ENCODE results near the gene NMNAT3.
A peak's percentile ranks its signal among the peaks of the same experiment; 100 is the strongest.
"Not testable (repeated sequence)": the region's sequence is repeated elsewhere in the genome, so short reads cannot be mapped to it uniquely, and the experiment has no call there.

The NMNAT3 gene

GRCh38 chr3:139638518-139638917, 39.3 kb downstream of the NMNAT3 start:
- DNase-seq (ENCODE audit: low read depth, low spot score) = peak; percentile 6

- DNase-seq (ENCODE audit: low read depth, low spot score) = no peak
Observed at GRCh38 chr3:139636511-139636910, 41.3 kb downstream of the NMNAT3 start.

GRCh38 chr3:139634111-139634635, 43.6 kb downstream of the NMNAT3 start:
- DNase-seq (ENCODE audit: low read depth, low spot score) = no peak

- no peak for DNase-seq (ENCODE audit: low read depth, low spot score)
Observed at GRCh38 chr3:139633511-139633910, 44.3 kb downstream of the NMNAT3 start.

GRCh38 chr3:139630542-139630941, 47.2 kb downstream of the NMNAT3 start:
- DNase-seq (ENCODE audit: low read depth, low spot score) = peak; percentile 10

GRCh38 chr3:139629033-139629432, 48.7 kb downstream of the NMNAT3 start:
- peak; percentile 46 for DNase-seq (ENCODE audit: low read depth, low spot score)

GRCh38 chr3:139627759-139628158, 50.0 kb downstream of the NMNAT3 start:
- no peak for DNase-seq (ENCODE audit: low read depth, low spot score)

GRCh38 chr3:139620438-139620837, 57.3 kb downstream of the NMNAT3 start:
- DNase-seq (ENCODE audit: low read depth, low spot score) = no peak

GRCh38 chr3:139619484-139619883, 58.3 kb downstream of the NMNAT3 start:
- DNase-seq (ENCODE audit: low read depth, low spot score) = no peak

GRCh38 chr3:139617672-139618268, 60.0 kb downstream of the NMNAT3 start:
- DNase-seq (ENCODE audit: low read depth, low spot score) = no peak

- no peak for DNase-seq (ENCODE audit: low read depth, low spot score)
Observed at GRCh38 chr3:139611528-139611927, 66.2 kb downstream of the NMNAT3 start.

GRCh38 chr3:139610886-139611285, 66.9 kb downstream of the NMNAT3 start:
- DNase-seq (ENCODE audit: low read depth, low spot score) = no peak

- no peak for DNase-seq (ENCODE audit: low read depth, low spot score)
Observed at GRCh38 chr3:139608924-139609323, 68.8 kb downstream of the NMNAT3 start.

- DNase-seq (ENCODE audit: low read depth, low spot score) = no peak
Observed at GRCh38 chr3:139608108-139608380, 69.7 kb downstream of the NMNAT3 start.

- DNase-seq (ENCODE audit: low read depth, low spot score) = no peak
Observed at GRCh38 chr3:139607257-139608107, 70.3 kb downstream of the NMNAT3 start.

GRCh38 chr3:139602003-139602402, 75.8 kb downstream of the NMNAT3 start:
- no peak for DNase-seq (ENCODE audit: low read depth, low spot score)

GRCh38 chr3:139601191-139601961, 76.4 kb downstream of the NMNAT3 start:
- DNase-seq (ENCODE audit: low read depth, low spot score) = no peak

- no peak for DNase-seq (ENCODE audit: low read depth, low spot score)
Observed at GRCh38 chr3:139597947-139598346, 79.8 kb downstream of the NMNAT3 start.

GRCh38 chr3:139591186-139591585, 86.6 kb downstream of the NMNAT3 start:
- not testable (repeated sequence) for DNase-seq (ENCODE audit: low read depth, low spot score)

GRCh38 chr3:139588450-139588849, 89.3 kb downstream of the NMNAT3 start:
- DNase-seq (ENCODE audit: low read depth, low spot score) = peak; percentile 63

GRCh38 chr3:139587797-139588196, 90.0 kb downstream of the NMNAT3 start:
- DNase-seq (ENCODE audit: low read depth, low spot score) = no peak

- DNase-seq (ENCODE audit: low read depth, low spot score) = no peak
Observed at GRCh38 chr3:139586420-139587017, 91.3 kb downstream of the NMNAT3 start.

All from ELF-1 (cell line).